ENCODE results near the gene TYMP.
"Not testable (repeated sequence)": the region's sequence is repeated elsewhere in the genome, so short reads cannot be mapped to it uniquely, and the experiment has no call there.

DNA sequence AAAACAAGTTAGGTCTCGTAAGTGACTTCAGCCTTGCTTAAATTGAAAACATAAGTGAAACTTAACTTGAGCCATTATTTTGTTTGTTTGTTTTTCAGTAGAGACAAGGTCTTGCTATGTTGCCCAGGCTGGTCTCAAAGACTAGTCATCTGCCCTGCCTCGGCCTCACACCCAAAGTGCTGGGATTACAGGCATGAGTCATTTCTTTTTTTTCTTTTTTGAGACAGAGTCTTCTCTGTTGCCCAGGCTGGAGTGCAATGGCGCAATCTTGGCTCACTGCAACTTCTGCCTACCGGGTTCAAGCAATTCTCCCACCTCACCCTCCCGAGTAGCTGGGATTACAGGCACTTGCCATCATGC, 11.8 kb upstream of the TYMP start:
- not testable (repeated sequence) for TF ChIP-seq SMC3 (IDR thresholded peaks at IDR 0.05); KDM1A (IDR thresholded peaks at IDR 0.05; ENCODE audit: low read depth); ZFP36 (IDR thresholded peaks at IDR 0.05; ENCODE audit: borderline replicate concordance, partially characterized antibody); CBX8 (IDR thresholded peaks at IDR 0.05); HDAC2 (IDR thresholded peaks at IDR 0.05); EHMT2 (IDR thresholded peaks at IDR 0.05; ENCODE audit: low read depth); RFX5 (IDR thresholded peaks at IDR 0.05); POLR2A (IDR thresholded peaks at IDR 0.05; ENCODE audit: low read length)
- TF ChIP-seq, protein P1, sequence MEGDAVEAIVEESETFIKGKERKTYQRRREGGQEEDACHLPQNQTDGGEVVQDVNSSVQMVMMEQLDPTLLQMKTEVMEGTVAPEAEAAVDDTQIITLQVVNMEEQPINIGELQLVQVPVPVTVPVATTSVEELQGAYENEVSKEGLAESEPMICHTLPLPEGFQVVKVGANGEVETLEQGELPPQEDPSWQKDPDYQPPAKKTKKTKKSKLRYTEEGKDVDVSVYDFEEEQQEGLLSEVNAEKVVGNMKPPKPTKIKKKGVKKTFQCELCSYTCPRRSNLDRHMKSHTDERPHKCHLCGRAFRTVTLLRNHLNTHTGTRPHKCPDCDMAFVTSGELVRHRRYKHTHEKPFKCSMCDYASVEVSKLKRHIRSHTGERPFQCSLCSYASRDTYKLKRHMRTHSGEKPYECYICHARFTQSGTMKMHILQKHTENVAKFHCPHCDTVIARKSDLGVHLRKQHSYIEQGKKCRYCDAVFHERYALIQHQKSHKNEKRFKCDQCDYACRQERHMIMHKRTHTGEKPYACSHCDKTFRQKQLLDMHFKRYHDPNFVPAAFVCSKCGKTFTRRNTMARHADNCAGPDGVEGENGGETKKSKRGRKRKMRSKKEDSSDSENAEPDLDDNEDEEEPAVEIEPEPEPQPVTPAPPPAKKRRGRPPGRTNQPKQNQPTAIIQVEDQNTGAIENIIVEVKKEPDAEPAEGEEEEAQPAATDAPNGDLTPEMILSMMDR (IDR thresholded peaks at IDR 0.05) = not testable (repeated sequence)
- TF ChIP-seq, protein P2, sequence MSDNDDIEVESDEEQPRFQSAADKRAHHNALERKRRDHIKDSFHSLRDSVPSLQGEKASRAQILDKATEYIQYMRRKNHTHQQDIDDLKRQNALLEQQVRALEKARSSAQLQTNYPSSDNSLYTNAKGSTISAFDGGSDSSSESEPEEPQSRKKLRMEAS (IDR thresholded peaks at IDR 0.05) = not testable (repeated sequence)
- TF ChIP-seq, protein P3, sequence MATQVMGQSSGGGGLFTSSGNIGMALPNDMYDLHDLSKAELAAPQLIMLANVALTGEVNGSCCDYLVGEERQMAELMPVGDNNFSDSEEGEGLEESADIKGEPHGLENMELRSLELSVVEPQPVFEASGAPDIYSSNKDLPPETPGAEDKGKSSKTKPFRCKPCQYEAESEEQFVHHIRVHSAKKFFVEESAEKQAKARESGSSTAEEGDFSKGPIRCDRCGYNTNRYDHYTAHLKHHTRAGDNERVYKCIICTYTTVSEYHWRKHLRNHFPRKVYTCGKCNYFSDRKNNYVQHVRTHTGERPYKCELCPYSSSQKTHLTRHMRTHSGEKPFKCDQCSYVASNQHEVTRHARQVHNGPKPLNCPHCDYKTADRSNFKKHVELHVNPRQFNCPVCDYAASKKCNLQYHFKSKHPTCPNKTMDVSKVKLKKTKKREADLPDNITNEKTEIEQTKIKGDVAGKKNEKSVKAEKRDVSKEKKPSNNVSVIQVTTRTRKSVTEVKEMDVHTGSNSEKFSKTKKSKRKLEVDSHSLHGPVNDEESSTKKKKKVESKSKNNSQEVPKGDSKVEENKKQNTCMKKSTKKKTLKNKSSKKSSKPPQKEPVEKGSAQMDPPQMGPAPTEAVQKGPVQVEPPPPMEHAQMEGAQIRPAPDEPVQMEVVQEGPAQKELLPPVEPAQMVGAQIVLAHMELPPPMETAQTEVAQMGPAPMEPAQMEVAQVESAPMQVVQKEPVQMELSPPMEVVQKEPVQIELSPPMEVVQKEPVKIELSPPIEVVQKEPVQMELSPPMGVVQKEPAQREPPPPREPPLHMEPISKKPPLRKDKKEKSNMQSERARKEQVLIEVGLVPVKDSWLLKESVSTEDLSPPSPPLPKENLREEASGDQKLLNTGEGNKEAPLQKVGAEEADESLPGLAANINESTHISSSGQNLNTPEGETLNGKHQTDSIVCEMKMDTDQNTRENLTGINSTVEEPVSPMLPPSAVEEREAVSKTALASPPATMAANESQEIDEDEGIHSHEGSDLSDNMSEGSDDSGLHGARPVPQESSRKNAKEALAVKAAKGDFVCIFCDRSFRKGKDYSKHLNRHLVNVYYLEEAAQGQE (IDR thresholded peaks at IDR 0.05) = not testable (repeated sequence)

All from A549 (cell line).